OCI-LY1 (cell line): ENCODE data around the gene CPT1C.

ENCODE experiments used
- H2AFZ ChIP-seq: fragments of 200-600 bp; sonication (generic), shearing (Covaris generic); 2 replicates; pipeline ENCODE4 v1.6.0; 2014; ENCODE audit warnings: antibody characterized with exemption, mild to moderate bottlenecking, low read length
- H3F3A ChIP-seq: fragments of 200-600 bp; sonication (generic), shearing (Covaris generic); 2 replicates; pipeline ENCODE4 v1.6.0; 2014; ENCODE audit warnings: mild to moderate bottlenecking, antibody characterized with exemption, low read length, moderate library complexity; ENCODE audit not compliant: insufficient read depth
- H3K27ac ChIP-seq: fragments of 200-600 bp; sonication (generic); 2 replicates; pipeline ENCODE4 v1.5.1; 2014; ENCODE audit warnings: low read length, mixed run types, mild to moderate bottlenecking, low read depth; ENCODE audit not compliant: poor library complexity, severe bottlenecking
- H3K27me3 ChIP-seq: fragments of 200-600 bp; sonication (generic); 2 replicates; pipeline ENCODE4 v1.6.0; 2014; ENCODE audit warnings: antibody characterized with exemption, mild to moderate bottlenecking, low read length, moderate library complexity; ENCODE audit not compliant: insufficient read depth
- H3K36me3 ChIP-seq: fragments of 200-600 bp; sonication (generic); 2 replicates; pipeline ENCODE4 v1.6.1; 2014; ENCODE audit warnings: mild to moderate bottlenecking, antibody characterized with exemption, low read length, moderate library complexity, mixed read lengths; ENCODE audit not compliant: insufficient read depth
- H3K4me1 ChIP-seq: fragments of 200-600 bp; sonication (generic); 2 replicates; pipeline ENCODE4 v1.5.1; 2014; ENCODE audit warnings: mild to moderate bottlenecking, low read length, moderate library complexity; ENCODE audit not compliant: insufficient read depth, severe bottlenecking
- H3K4me2 ChIP-seq: fragments of 200-600 bp; sonication (generic), shearing (Covaris generic); 2 replicates; pipeline ENCODE4 v1.6.1; 2014; ENCODE audit warnings: low read length
- H3K4me3 ChIP-seq: fragments of 200-600 bp; sonication (generic); 2 replicates; pipeline ENCODE4 v1.5.1; 2014; ENCODE audit warnings: low read length, low read depth, mild to moderate bottlenecking, mixed read lengths; ENCODE audit not compliant: poor library complexity, severe bottlenecking
- H3K79me2 ChIP-seq: fragments of 200-600 bp; shearing (Covaris generic); 2 replicates; pipeline ENCODE4 v1.6.1; 2016; ENCODE audit warnings: mixed run types, low read length, mixed read lengths; ENCODE audit not compliant: insufficient read depth
- H3K9ac ChIP-seq: fragments of 200-600 bp; sonication (generic), shearing (Covaris generic); 2 replicates; pipeline ENCODE4 v1.6.1; 2014; ENCODE audit warnings: mild to moderate bottlenecking, low read length, mixed read lengths
- H3K9me2 ChIP-seq: fragments of 200-600 bp; sonication (generic), shearing (Covaris generic); 2 replicates; pipeline ENCODE4 v1.6.1; 2014; ENCODE audit warnings: low read depth, mild to moderate bottlenecking, low read length, mixed read lengths
- H3K9me3 ChIP-seq: fragments of 200-600 bp; shearing (Covaris generic); 2 replicates; pipeline ENCODE4 v1.6.1; 2014; ENCODE audit warnings: low read length, mixed read lengths
- H4K20me1 ChIP-seq: fragments of 200-600 bp; sonication (generic), shearing (Covaris generic); 2 replicates; pipeline ENCODE4 v1.6.0; 2016; ENCODE audit warnings: mild to moderate bottlenecking, low read length; ENCODE audit not compliant: insufficient read depth
- EZH2 ChIP-seq: fragments of 200-600 bp; sonication (generic), shearing (Covaris generic); IDR thresholded peaks from 2 replicates; pipeline ENCODE4 v1.8.0; 2017; ENCODE audit warnings: borderline replicate concordance, mixed run types, mild to moderate bottlenecking, antibody characterized with exemption, low read length, moderate library complexity, mixed read lengths
- TF ChIP-seq, protein P1 (sequence below): fragments of 200-600 bp; sonication (generic), shearing (Covaris generic); IDR thresholded peaks from 2 replicates; pipeline ENCODE4 v1.5.1; 2017; ENCODE audit warnings: mild to moderate bottlenecking, antibody characterized with exemption, low read length, moderate library complexity, mixed read lengths

Gene CPT1C

DNA sequence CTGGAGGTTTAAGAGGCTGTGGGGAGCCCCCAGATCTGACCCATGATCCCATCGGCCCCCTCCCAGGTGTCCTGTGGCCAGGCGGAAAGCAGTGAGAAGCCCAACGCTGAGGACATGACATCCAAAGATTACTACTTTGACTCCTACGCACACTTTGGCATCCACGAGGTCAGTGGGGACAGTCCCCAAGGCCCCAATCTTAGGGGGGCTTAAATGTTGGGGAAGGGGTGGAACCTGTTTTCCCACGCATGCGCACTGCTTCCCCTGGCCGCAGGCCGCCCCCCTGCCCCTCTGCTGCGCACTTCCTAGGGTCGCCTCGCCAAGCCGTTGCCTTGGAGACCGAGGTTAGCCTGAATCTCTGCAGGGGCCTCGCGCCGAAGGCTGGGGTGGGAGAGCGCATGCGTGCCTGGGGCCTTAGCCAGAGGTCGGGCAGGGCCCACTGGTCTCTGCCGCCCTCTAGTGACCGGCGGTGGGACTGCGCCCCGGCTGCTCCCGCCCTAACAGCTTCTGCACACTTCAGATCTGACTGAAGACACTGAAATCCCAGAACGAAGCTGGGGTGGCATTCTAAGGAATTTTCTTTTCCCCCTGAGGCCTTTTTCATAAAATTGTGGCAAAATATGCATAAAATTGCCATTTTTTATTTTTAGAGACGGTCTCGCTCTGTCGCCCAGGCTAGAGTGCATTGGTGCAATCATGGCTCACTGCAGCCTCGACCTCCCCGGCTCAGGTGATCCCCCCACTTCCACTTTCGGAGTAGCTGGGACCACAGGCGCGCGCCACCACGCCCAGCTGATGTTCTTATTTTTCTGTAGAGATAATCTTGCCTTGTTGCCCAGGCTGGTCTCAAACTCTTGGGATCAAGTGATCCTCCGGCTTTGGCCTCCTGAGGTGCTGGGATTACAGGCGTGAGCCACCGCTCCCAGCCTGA, 10.2 kb upstream of the CPT1C start:
- peaks cover 54% of the 10 kb centered on the region for H3K36me3 ChIP-seq
- no peaks in the 10 kb centered on the region for H3K9me3 ChIP-seq
- no peaks in the 10 kb centered on the region for H3F3A ChIP-seq
- no peak overlapping the region for H2AFZ ChIP-seq
- H3K4me2 ChIP-seq: peak overlapping the region; percentile 90
- peak overlapping the region; percentile 21; the same call in 1 of the 2 replicates for H3K9ac ChIP-seq
- no peaks in the 10 kb centered on the region for H3K9me2 ChIP-seq
- peak overlapping the region; percentile 47 for H3K27ac ChIP-seq
- no peaks in the 10 kb centered on the region for H4K20me1 ChIP-seq
- H3K4me3 ChIP-seq: peak overlapping the region; percentile 89
- no peak for TF ChIP-seq EZH2
- TF ChIP-seq, protein P1, sequence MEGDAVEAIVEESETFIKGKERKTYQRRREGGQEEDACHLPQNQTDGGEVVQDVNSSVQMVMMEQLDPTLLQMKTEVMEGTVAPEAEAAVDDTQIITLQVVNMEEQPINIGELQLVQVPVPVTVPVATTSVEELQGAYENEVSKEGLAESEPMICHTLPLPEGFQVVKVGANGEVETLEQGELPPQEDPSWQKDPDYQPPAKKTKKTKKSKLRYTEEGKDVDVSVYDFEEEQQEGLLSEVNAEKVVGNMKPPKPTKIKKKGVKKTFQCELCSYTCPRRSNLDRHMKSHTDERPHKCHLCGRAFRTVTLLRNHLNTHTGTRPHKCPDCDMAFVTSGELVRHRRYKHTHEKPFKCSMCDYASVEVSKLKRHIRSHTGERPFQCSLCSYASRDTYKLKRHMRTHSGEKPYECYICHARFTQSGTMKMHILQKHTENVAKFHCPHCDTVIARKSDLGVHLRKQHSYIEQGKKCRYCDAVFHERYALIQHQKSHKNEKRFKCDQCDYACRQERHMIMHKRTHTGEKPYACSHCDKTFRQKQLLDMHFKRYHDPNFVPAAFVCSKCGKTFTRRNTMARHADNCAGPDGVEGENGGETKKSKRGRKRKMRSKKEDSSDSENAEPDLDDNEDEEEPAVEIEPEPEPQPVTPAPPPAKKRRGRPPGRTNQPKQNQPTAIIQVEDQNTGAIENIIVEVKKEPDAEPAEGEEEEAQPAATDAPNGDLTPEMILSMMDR: peak; percentile 97
- no peaks in the 10 kb centered on the region for H3K27me3 ChIP-seq
- H3K79me2 ChIP-seq: peaks cover 31% of the 10 kb centered on the region
- H3K4me1 ChIP-seq: peaks cover 35% of the 10 kb centered on the region

DNA sequence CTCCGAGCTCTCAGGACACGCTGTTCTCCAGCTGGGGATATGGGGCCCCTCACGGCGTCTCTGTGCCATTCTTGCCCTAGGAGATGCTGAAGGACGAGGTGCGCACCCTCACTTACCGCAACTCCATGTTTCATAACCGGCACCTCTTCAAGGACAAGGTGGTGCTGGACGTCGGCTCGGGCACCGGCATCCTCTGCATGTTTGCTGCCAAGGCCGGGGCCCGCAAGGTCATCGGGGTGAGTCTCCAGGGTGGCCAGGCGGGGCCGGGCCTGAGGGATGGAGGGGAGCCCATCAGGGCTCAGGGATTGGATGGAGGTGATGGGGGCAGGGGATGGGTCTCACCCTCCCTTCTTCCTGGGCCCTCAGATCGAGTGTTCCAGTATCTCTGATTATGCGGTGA, 9.1 kb upstream of the CPT1C start:
- no peak overlapping the region for H3K27ac ChIP-seq
- H3K9me2 ChIP-seq: no peaks in the 10 kb centered on the region
- H3K9ac ChIP-seq: no peak overlapping the region
- peaks cover 63% of the 10 kb centered on the region for H3K36me3 ChIP-seq
- peaks cover 31% of the 10 kb centered on the region for H3K79me2 ChIP-seq
- H4K20me1 ChIP-seq: no peaks in the 10 kb centered on the region
- H3K4me2 ChIP-seq: no peak overlapping the region
- no peak overlapping the region for H3K4me3 ChIP-seq
- H3K27me3 ChIP-seq: no peaks in the 10 kb centered on the region
- peaks cover 30% of the 10 kb centered on the region for H3K4me1 ChIP-seq
- H2AFZ ChIP-seq: no peak overlapping the region
- H3K9me3 ChIP-seq: no peaks in the 10 kb centered on the region
- no peak for TF ChIP-seq EZH2
- TF ChIP-seq, protein P1: no peak
- H3F3A ChIP-seq: no peaks in the 10 kb centered on the region

DNA sequence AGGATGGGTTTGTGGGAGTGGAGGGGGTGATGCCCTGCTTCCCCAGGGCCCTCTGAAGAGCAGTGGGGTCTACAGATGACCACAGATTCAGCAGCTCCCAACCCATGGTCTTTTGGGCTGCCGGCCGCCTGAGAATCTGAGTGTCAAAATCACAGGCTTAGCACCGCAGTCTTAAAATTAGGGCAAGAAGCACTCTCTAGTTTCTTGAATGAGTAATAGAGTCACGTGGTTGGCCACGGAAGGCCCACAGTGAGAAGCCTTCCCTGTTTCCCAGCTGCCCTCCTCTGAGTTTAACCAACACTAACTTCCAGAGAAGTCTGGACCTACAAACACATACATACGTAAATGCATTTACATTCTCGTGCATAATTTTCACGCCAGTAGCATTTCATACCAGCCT, 8.6 kb upstream of the CPT1C start:
- Histone ChIP-seq H3K36me3 (peaks cover 68% of the 10 kb centered on the region), H3K79me2 (peaks cover 31% of the 10 kb centered on the region), H3K9me2 (no peaks in the 10 kb centered on the region), H3K4me1 (peaks cover 30% of the 10 kb centered on the region), H2AFZ (no peak overlapping the region), H3K27me3 (no peaks in the 10 kb centered on the region), H3K4me2 (no peak overlapping the region), H3K27ac (no peak overlapping the region), H3K9ac (no peak overlapping the region), H3F3A (no peaks in the 10 kb centered on the region), H3K4me3 (no peak overlapping the region), H3K9me3 (no peaks in the 10 kb centered on the region), H4K20me1 (no peaks in the 10 kb centered on the region)
- TF ChIP-seq, protein P1: no peak
- TF ChIP-seq EZH2: no peak
